IPS-20b (cell line): Measurements from ENCODE around the gene MUC5B.

Experiments
- H3K27ac ChIP-seq: one replicate; pipeline ENCODE4 v1.5.1; 2013; ENCODE audit warnings: low read length
- H3K27me3 ChIP-seq: 2 replicates; pipeline ENCODE4 v1.6.1; 2013; ENCODE audit warnings: mild to moderate bottlenecking, low read length, inconsistent platforms; ENCODE audit not compliant: insufficient read depth
- H3K36me3 ChIP-seq: 2 replicates; pipeline ENCODE4 v1.6.1; 2013; ENCODE audit warnings: low read depth, mild to moderate bottlenecking, inconsistent platforms, low read length, moderate library complexity; ENCODE audit not compliant: insufficient read depth
- H3K4me1 ChIP-seq: 2 replicates; pipeline ENCODE4 v1.6.1; 2013; ENCODE audit warnings: mild to moderate bottlenecking, control low read depth, inconsistent platforms, low read length, moderate library complexity; ENCODE audit not compliant: insufficient read depth
- H3K4me3 ChIP-seq: 2 replicates; pipeline ENCODE4 v1.5.1; 2013; ENCODE audit warnings: mild to moderate bottlenecking, low read length, inconsistent platforms
- H3K9ac ChIP-seq: 2 replicates; pipeline ENCODE4 v1.6.1; 2013; ENCODE audit warnings: low read depth, mild to moderate bottlenecking, inconsistent platforms, low read length, moderate library complexity
- H3K9me3 ChIP-seq: 2 replicates; pipeline ENCODE4 v1.6.1; 2013; ENCODE audit warnings: mild to moderate bottlenecking, low read depth, low read length, inconsistent platforms; ENCODE audit not compliant: insufficient read depth

Gene MUC5B

GRCh38 chr11:1271927-1272326 lies 49.1 kb downstream of the MUC5B start:
- Histone ChIP-seq H3K27ac (no peak overlapping the region), H3K36me3 (0 out of 2 replicates have a peak, but pooled peaks cover 8% of the 10 kb centered on the region), H3K27me3 (no peaks in the 10 kb centered on the region), H3K4me3 (no peak overlapping the region), H3K9ac (no peak overlapping the region), H3K9me3 (no peaks in the 10 kb centered on the region), H3K4me1 (no peaks in the 10 kb centered on the region)

GRCh38 chr11:1272531-1272930 lies 49.7 kb downstream of the MUC5B start:
- Histone ChIP-seq H3K27ac (no peak overlapping the region), H3K4me1 (no peaks in the 10 kb centered on the region), H3K9me3 (no peaks in the 10 kb centered on the region), H3K4me3 (no peak overlapping the region), H3K9ac (no peak overlapping the region), H3K36me3 (0 out of 2 replicates have a peak, but pooled peaks cover 8% of the 10 kb centered on the region), H3K27me3 (no peaks in the 10 kb centered on the region)

GRCh38 chr11:1274501-1274900 lies 51.6 kb downstream of the MUC5B start:
- no peaks in the 10 kb centered on the region for H3K4me1 ChIP-seq
- H3K9ac ChIP-seq: no peak overlapping the region
- H3K9me3 ChIP-seq: no peaks in the 10 kb centered on the region
- H3K27ac ChIP-seq: no peak overlapping the region
- no peak overlapping the region for H3K4me3 ChIP-seq
- 0 out of 2 replicates have a peak, but pooled peaks cover 8% of the 10 kb centered on the region for H3K36me3 ChIP-seq
- no peaks in the 10 kb centered on the region for H3K27me3 ChIP-seq

GRCh38 chr11:1275021-1275420 lies 52.2 kb downstream of the MUC5B start:
- no peak overlapping the region for H3K4me3 ChIP-seq
- H3K27ac ChIP-seq: no peak overlapping the region
- H3K9ac ChIP-seq: no peak overlapping the region
- no peaks in the 10 kb centered on the region for H3K27me3 ChIP-seq
- H3K36me3 ChIP-seq: 0 out of 2 replicates have a peak, but pooled peaks cover 8% of the 10 kb centered on the region
- no peaks in the 10 kb centered on the region for H3K4me1 ChIP-seq
- H3K9me3 ChIP-seq: no peaks in the 10 kb centered on the region

GRCh38 chr11:1276041-1276790 lies 53.4 kb downstream of the MUC5B start:
- Histone ChIP-seq H3K27ac (no peak overlapping the region), H3K9ac (no peak overlapping the region), H3K4me3 (no peak overlapping the region), H3K4me1 (no peaks in the 10 kb centered on the region), H3K36me3 (0 out of 2 replicates have a peak, but pooled peaks cover 12% of the 10 kb centered on the region), H3K27me3 (no peaks in the 10 kb centered on the region), H3K9me3 (no peaks in the 10 kb centered on the region)

- H3K36me3 ChIP-seq: 0 out of 2 replicates have a peak, but pooled peaks cover 13% of the 10 kb centered on the region
- no peak overlapping the region for H3K27ac ChIP-seq
- H3K9me3 ChIP-seq: no peaks in the 10 kb centered on the region
- no peak overlapping the region for H3K4me3 ChIP-seq
- H3K9ac ChIP-seq: no peak overlapping the region
- H3K4me1 ChIP-seq: no peaks in the 10 kb centered on the region
- no peaks in the 10 kb centered on the region for H3K27me3 ChIP-seq
These were observed 54.2 kb downstream of the MUC5B start for GRCh38 chr11:1276866-1277615.

GRCh38 chr11:1277936-1278512 lies 55.2 kb downstream of the MUC5B start:
- Histone ChIP-seq H3K4me3 (no peak overlapping the region), H3K27ac (no peak overlapping the region), H3K9me3 (no peaks in the 10 kb centered on the region), H3K36me3 (peaks cover 13% of the 10 kb centered on the region; the same call in 1 of the 2 replicates), H3K27me3 (no peaks in the 10 kb centered on the region), H3K9ac (no peak overlapping the region), H3K4me1 (no peaks in the 10 kb centered on the region)

GRCh38 chr11:1278766-1279673 lies 56.2 kb downstream of the MUC5B start:
- H3K4me1 ChIP-seq: no peaks in the 10 kb centered on the region
- H3K9ac ChIP-seq: no peak overlapping the region
- no peak overlapping the region for H3K4me3 ChIP-seq
- no peak overlapping the region for H3K27ac ChIP-seq
- no peaks in the 10 kb centered on the region for H3K27me3 ChIP-seq
- H3K36me3 ChIP-seq: peaks cover 13% of the 10 kb centered on the region; the same call in 1 of the 2 replicates
- H3K9me3 ChIP-seq: no peaks in the 10 kb centered on the region

GRCh38 chr11:1279674-1280055 lies 56.8 kb downstream of the MUC5B start:
- Histone ChIP-seq H3K9ac (no peak overlapping the region), H3K4me1 (no peaks in the 10 kb centered on the region), H3K36me3 (peaks cover 13% of the 10 kb centered on the region; the same call in 1 of the 2 replicates)

GRCh38 chr11:1280116-1281035 lies 57.5 kb downstream of the MUC5B start:
- H3K36me3 ChIP-seq: peaks cover 18% of the 10 kb centered on the region
- H3K9ac ChIP-seq: no peak overlapping the region
- H3K27ac ChIP-seq: no peak overlapping the region

More at GRCh38 chr11:1279674-1280055, 56.8 kb downstream of the MUC5B start:
- Histone ChIP-seq H3K4me3 (no peak overlapping the region), H3K9me3 (no peaks in the 10 kb centered on the region), H3K27me3 (no peaks in the 10 kb centered on the region), H3K27ac (no peak overlapping the region)

More at GRCh38 chr11:1280116-1281035, 57.5 kb downstream of the MUC5B start:
- H3K9me3 ChIP-seq: no peaks in the 10 kb centered on the region
- H3K4me3 ChIP-seq: no peak overlapping the region
- no peaks in the 10 kb centered on the region for H3K4me1 ChIP-seq
- no peaks in the 10 kb centered on the region for H3K27me3 ChIP-seq
